SK-N-SH (cell line): ENCODE measurements around the gene SVIL. TPM values are rescaled to one million over a fixed set of nuclear protein-coding genes. Genes with fewer than 3 reads are reported as not detected.

Source experiments
- CTCF ChIA-PET: fragments of 300-600, 350-600 bp; formaldehyde crosslinking; extraction: SDS; loops from one replicate; lab custom pipeline; 2021; lab: Yijun Ruan, JAX
- POLR2A ChIA-PET: fragments of 350-600 bp; sonication (Branson Sonifier 250); formaldehyde crosslinking; extraction: SDS; loops from one replicate; lab custom pipeline; 2020; ENCODE audit warnings: antibody characterized with exemption, inconsistent platforms; lab: Yijun Ruan, JAX
- DNase-seq: peaks from one replicate; pipeline ENCODE4 v3.0.0; 2012
- H2AFZ ChIP-seq: fragments of 200-600 bp; sonication (generic); 2 replicates; pipeline ENCODE4 v1.8.1; 2016; ENCODE audit warnings: antibody characterized with exemption, mild to moderate bottlenecking, low read depth
- H3F3A ChIP-seq: fragments of 200-600 bp; sonication (generic); replicated peaks from 2 replicates; pipeline ENCODE3; 2016; ENCODE audit warnings: antibody characterized with exemption, mild to moderate bottlenecking; ENCODE audit not compliant: insufficient read depth
- H3K27ac ChIP-seq, 2 experiments: fragments of 200-500 bp in 1 of 2; fragments of 200-600 bp in 1 of 2; sonication (Bioruptor generic) in 1 of 2; sonication (generic), shearing (Covaris generic) in 1 of 2; 2 replicates each; pipeline versions ENCODE4 v1.5.1 to v1.6.1; 2014 to 2016; ENCODE audit warnings: low read depth in 2 of 2, inconsistent platforms in 1 of 2, low read length in 1 of 2, mild to moderate bottlenecking in 1 of 2, mixed read lengths in 1 of 2
- H3K27me3 ChIP-seq: fragments of 200-600 bp; sonication (generic), shearing (Covaris generic); 2 replicates; pipeline ENCODE4 v1.6.1; 2016; ENCODE audit warnings: mixed run types; ENCODE audit not compliant: insufficient read depth
- H3K36me3 ChIP-seq, 2 experiments: fragments of 200-500 bp in 1 of 2; fragments of 200-600 bp in 1 of 2; sonication (Bioruptor generic) in 1 of 2; sonication (generic) in 1 of 2; replicated peaks in 1 of 2; 2 replicates each; pipeline versions ENCODE3 to v1.5.1; 2014 to 2016; ENCODE audit warnings: low read length in 1 of 2, mild to moderate bottlenecking in 1 of 2; ENCODE audit not compliant: insufficient read depth in 2 of 2, control insufficient read depth in 1 of 2
- H3K4me1 ChIP-seq, 2 experiments: fragments of 200-500 bp in 1 of 2; fragments of 200-600 bp in 1 of 2; sonication (Bioruptor generic) in 1 of 2; sonication (generic), shearing (Covaris generic) in 1 of 2; 2 replicates each; pipeline versions ENCODE4 v1.5.1 to v1.6.1; 2014 to 2016; ENCODE audit warnings: low read depth in 1 of 2, low read length in 1 of 2, mixed run types in 1 of 2; ENCODE audit not compliant: insufficient read depth in 2 of 2, control insufficient read depth in 1 of 2
- H3K4me2 ChIP-seq: fragments of 200-600 bp; sonication (generic), shearing (Covaris generic); 2 replicates; pipeline ENCODE4 v1.6.1; 2017; ENCODE audit warnings: mixed run types
- H3K4me3 ChIP-seq, 2 experiments: fragments of 200-500 bp in 1 of 2; fragments of 200-600 bp in 1 of 2; sonication (Bioruptor generic) in 1 of 2; sonication (generic), shearing (Covaris generic) in 1 of 2; 2 replicates each; pipeline versions ENCODE4 v1.5.1 to v1.8.1; 2014 to 2016; ENCODE audit warnings: low read depth in 2 of 2, inconsistent platforms in 1 of 2, low read length in 1 of 2, mild to moderate bottlenecking in 1 of 2, mixed read lengths in 1 of 2, moderate library complexity in 1 of 2
- H3K79me2 ChIP-seq: fragments of 200-600 bp; sonication (generic); 2 replicates; pipeline ENCODE4 v1.8.1; 2017; ENCODE audit warnings: mild to moderate bottlenecking; ENCODE audit not compliant: insufficient read depth
- H3K9ac ChIP-seq: fragments of 200-600 bp; sonication (generic); 2 replicates; pipeline ENCODE4 v1.6.1; 2017; ENCODE audit warnings: mixed run types
- H3K9me2 ChIP-seq: fragments of 200-600 bp; sonication (generic); 2 replicates; pipeline ENCODE4 v1.6.1; 2017; ENCODE audit warnings: mixed run types
- H3K9me3 ChIP-seq: fragments of 200-600 bp; sonication (generic); 2 replicates; pipeline ENCODE4 v1.6.1; 2017; ENCODE audit warnings: mixed run types, mild to moderate bottlenecking, moderate library complexity
- H4K20me1 ChIP-seq: fragments of 200-600 bp; sonication (generic); 2 replicates; pipeline ENCODE4 v1.6.1; 2017; ENCODE audit warnings: mild to moderate bottlenecking, mixed run types; ENCODE audit not compliant: insufficient read depth
- CHD2 ChIP-seq: fragments of 150-350 bp; IDR thresholded peaks from 2 replicates; pipeline ENCODE4 v1.6.1; 2018; ENCODE audit warnings: low read length; ENCODE audit not compliant: partially characterized antibody
- EP300 ChIP-seq, 2 experiments: IDR thresholded peaks; 2 replicates each; pipeline versions ENCODE4 v1.4.0 to v1.6.1; 2012; ENCODE audit warnings: borderline replicate concordance in 1 of 2, low read depth in 1 of 2, low read length in 1 of 2
- EZH2phosphoT487 ChIP-seq: fragments of 200-600 bp; sonication (generic); IDR thresholded peaks from 2 replicates; pipeline ENCODE4 v1.6.1; 2017; ENCODE audit warnings: low read depth, mixed run types, mild to moderate bottlenecking, antibody characterized with exemption, moderate library complexity, borderline replicate concordance
- FOXM1 ChIP-seq: IDR thresholded peaks from 2 replicates; pipeline ENCODE4 v1.4.0; 2012; ENCODE audit warnings: low read depth, mild to moderate bottlenecking
- GATA2 ChIP-seq: sonication (generic); formaldehyde crosslinking; IDR thresholded peaks from 2 replicates; pipeline ENCODE4 v1.5.0; 2020; ENCODE audit warnings: mild to moderate bottlenecking, missing genetic modification reagents
- MAX ChIP-seq: IDR thresholded peaks from 2 replicates; pipeline ENCODE4 v1.4.0; 2012; ENCODE audit warnings: low read depth
- MEF2A ChIP-seq: IDR thresholded peaks from 2 replicates; pipeline ENCODE4 v1.4.0; 2012; ENCODE audit warnings: low read depth, borderline replicate concordance
- MXI1 ChIP-seq: IDR thresholded peaks from 2 replicates; pipeline ENCODE4 v1.6.1; 2012; ENCODE audit warnings: mild to moderate bottlenecking, low read depth, low read length, improper control_type of control experiment
- NFIC ChIP-seq: IDR thresholded peaks from 2 replicates; pipeline ENCODE4 v1.4.0; 2012; ENCODE audit warnings: borderline replicate concordance
- PBX3 ChIP-seq: IDR thresholded peaks from 2 replicates; pipeline ENCODE4; 2012
- POLR2AphosphoS5 ChIP-seq: IDR thresholded peaks from 2 replicates; pipeline ENCODE4 v1.6.1; 2012; ENCODE audit warnings: low read depth, low read length
- RAD21 ChIP-seq: IDR thresholded peaks from 2 replicates; pipeline ENCODE4 v1.6.1; 2012; ENCODE audit warnings: mild to moderate bottlenecking, low read length
- RFX5 ChIP-seq: IDR thresholded peaks from 2 replicates; pipeline ENCODE4 v1.6.1; 2012; ENCODE audit warnings: mild to moderate bottlenecking, improper control_type of control experiment, low read length
- RXRA ChIP-seq: IDR thresholded peaks from 2 replicates; pipeline ENCODE4 v1.4.0; 2012; ENCODE audit warnings: low read depth, mild to moderate bottlenecking, borderline replicate concordance
- SIN3A ChIP-seq: IDR thresholded peaks from 2 replicates; pipeline ENCODE4 v1.6.1; 2012; ENCODE audit warnings: low read depth, mild to moderate bottlenecking, low read length, moderate library complexity, borderline replicate concordance
- TCF12 ChIP-seq: IDR thresholded peaks from 2 replicates; pipeline ENCODE4 v1.4.0; 2012
- USF2 ChIP-seq: fragments of 150-350 bp; IDR thresholded peaks from 2 replicates; pipeline ENCODE4 v1.6.1; 2017; ENCODE audit warnings: antibody characterized with exemption, low read length, low read depth, borderline replicate concordance
- YY1 ChIP-seq: IDR thresholded peaks from 2 replicates; pipeline ENCODE4 v1.4.0; 2012; ENCODE audit warnings: low read depth, mild to moderate bottlenecking
- WGBS: methylation state at CpG from one replicate; pipeline ENCODE4 v1.1.6; 2017; ENCODE audit warnings: low lambda C conversion rate; 5-methylcytosine and 5-hydroxymethylcytosine counted together
- polyA plus RNA-seq, 3 experiments: library from polyadenylated mRNA; depleted of rRNA; stranded (reverse); fragments of >200 nt; gene quantifications; 2 replicates each; pipeline ENCODE4 v1.2.3, GENCODE V29; 2012
- TF ChIP-seq, protein P1 (sequence below): fragments of 150-350 bp; IDR thresholded peaks from 2 replicates; pipeline ENCODE4 v1.6.1; 2016; ENCODE audit warnings: mild to moderate bottlenecking, low read depth, low read length
- TF ChIP-seq, protein P2 (sequence below): fragments of 200-600 bp; sonication (generic); IDR thresholded peaks from 2 replicates; pipeline ENCODE4 v1.6.1; 2017; ENCODE audit warnings: antibody characterized with exemption, mild to moderate bottlenecking, moderate library complexity

Gene SVIL
- polyA plus RNA-seq, 1 of the 3 experiments (the other 2 are of a cell fraction), result 48.7 TPM

GRCh38 chr10:29493697-29494096 is 141.1 kb downstream of the SVIL start:
- H3K9me3 ChIP-seq, result no peaks in the 10 kb centered on the region
- H2AFZ ChIP-seq, result no peak overlapping the region
- WGBS, result 95% methylated on average over 6 of the region's 6 CpGs
- no peak overlapping the region for H3K4me3 ChIP-seq
- H3F3A ChIP-seq, result peaks cover 13% of the 10 kb centered on the region
- H3K79me2 ChIP-seq, result no peaks in the 10 kb centered on the region
- no peak overlapping the region for H3K9ac ChIP-seq
- CTCF ChIA-PET, result interaction anchor here (0.6 to 1.1 kb wide), 2 partner anchors 20 to 44 kb away, joined by 3 read pairs; no protein-coding TSS in a partner anchor
- TF ChIP-seq FOXM1 (no peak), PBX3 (no peak), RFX5 (no peak), MAX (no peak), RAD21 (no peak), NFIC (no peak), POLR2AphosphoS5 (no peak), EP300 (IDR thresholded peaks at IDR 0.05; ENCODE audit: borderline replicate concordance in 1 of 2, low read depth in 1 of 2, low read length in 1 of 2) (no peak), EZH2phosphoT487 (no peak), GATA2 (CRISPR knock-in tag) (no peak), YY1 (no peak), SIN3A (no peak), USF2 (no peak), TCF12 (no peak), RXRA (no peak), MXI1 (no peak), CHD2 (no peak), MEF2A (no peak)
- TF ChIP-seq, protein P1, sequence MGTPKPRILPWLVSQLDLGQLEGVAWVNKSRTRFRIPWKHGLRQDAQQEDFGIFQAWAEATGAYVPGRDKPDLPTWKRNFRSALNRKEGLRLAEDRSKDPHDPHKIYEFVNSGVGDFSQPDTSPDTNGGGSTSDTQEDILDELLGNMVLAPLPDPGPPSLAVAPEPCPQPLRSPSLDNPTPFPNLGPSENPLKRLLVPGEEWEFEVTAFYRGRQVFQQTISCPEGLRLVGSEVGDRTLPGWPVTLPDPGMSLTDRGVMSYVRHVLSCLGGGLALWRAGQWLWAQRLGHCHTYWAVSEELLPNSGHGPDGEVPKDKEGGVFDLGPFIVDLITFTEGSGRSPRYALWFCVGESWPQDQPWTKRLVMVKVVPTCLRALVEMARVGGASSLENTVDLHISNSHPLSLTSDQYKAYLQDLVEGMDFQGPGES, result no peak
- TF ChIP-seq, protein P2, sequence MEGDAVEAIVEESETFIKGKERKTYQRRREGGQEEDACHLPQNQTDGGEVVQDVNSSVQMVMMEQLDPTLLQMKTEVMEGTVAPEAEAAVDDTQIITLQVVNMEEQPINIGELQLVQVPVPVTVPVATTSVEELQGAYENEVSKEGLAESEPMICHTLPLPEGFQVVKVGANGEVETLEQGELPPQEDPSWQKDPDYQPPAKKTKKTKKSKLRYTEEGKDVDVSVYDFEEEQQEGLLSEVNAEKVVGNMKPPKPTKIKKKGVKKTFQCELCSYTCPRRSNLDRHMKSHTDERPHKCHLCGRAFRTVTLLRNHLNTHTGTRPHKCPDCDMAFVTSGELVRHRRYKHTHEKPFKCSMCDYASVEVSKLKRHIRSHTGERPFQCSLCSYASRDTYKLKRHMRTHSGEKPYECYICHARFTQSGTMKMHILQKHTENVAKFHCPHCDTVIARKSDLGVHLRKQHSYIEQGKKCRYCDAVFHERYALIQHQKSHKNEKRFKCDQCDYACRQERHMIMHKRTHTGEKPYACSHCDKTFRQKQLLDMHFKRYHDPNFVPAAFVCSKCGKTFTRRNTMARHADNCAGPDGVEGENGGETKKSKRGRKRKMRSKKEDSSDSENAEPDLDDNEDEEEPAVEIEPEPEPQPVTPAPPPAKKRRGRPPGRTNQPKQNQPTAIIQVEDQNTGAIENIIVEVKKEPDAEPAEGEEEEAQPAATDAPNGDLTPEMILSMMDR, result no peak
- peaks cover 14% of the 10 kb centered on the region; the same call in 1 of the 2 replicates for H4K20me1 ChIP-seq
- peaks cover 67 to 83% of the 10 kb centered on the region in 2 experiments for H3K36me3 ChIP-seq
- H3K27ac ChIP-seq, result no peak overlapping the region
- H3K9me2 ChIP-seq, result no peaks in the 10 kb centered on the region
- H3K4me2 ChIP-seq, result no peak overlapping the region
- DNase-seq, result no peak
- POLR2A ChIA-PET, result no interaction called here
- no peaks in the 10 kb centered on the region for H3K27me3 ChIP-seq
- H3K4me1 ChIP-seq, result peaks cover 0 to 7% of the 10 kb centered on the region in 2 experiments; a peak in 2 of 4 replicates
